HG03064 (cell line): Measurements from ENCODE around the gene PDZRN3.

Source experiments
- ATAC-seq: cut with Tn5 transposase; IDR thresholded peaks from one replicate; pipeline ENCODE4 v1.9.1; 2021; ENCODE audit warnings: low read depth; ENCODE audit not compliant: unreplicated experiment

Gene PDZRN3

GRCh38 chr3:73403444-73403843 lies 221.3 kb downstream of the PDZRN3 start:
- ATAC-seq: no peak

GRCh38 chr3:73401616-73402279 lies 223.0 kb downstream of the PDZRN3 start:
- ATAC-seq: no peak

DNA sequence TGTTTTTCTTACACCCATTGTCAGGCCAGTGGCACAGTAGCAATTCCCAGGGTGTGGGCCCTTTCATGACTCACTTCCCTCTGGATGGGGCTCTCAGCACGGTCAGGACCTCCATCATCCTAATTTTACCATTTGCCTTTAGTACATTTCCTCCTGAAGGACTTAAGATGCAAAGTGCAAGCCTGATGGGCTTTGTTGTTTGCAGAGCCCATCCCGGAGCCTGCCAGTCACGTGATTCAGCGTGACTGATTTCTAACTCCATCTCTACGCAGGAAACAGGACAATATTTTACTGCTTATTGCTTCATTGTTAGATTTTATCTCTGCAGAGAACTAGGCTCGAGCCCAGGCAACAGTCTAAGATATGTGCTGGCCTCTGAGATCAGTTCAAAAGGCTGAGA lies 223.7 kb downstream of the PDZRN3 start:
- no peak for ATAC-seq

DNA sequence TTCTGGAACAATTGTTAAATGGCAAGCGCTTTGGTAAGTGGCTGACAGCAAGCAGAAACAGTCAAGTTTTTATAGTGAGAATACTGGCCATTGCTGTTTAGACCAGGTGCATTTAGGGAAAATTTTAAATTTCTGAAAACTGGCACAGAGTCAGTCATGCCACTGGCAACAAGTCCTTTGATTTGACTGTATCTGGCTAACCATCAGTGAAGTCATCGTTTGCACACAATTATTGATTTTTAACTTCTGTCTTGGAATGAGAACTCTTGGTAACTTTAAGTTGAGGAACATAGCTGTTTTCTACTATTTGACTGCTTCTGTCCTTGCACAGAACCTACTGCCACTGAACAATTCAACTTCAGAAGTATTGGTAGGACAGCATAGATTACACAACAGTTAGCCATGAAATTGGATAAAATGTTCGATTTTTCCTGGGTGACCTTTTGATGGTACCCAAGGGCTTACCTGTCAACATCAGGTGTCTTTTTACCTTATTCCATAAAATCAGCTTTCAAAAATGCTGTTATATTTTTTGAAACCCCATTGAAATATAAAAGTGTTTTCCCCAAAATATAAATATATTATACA lies 225.0 kb downstream of the PDZRN3 start:
- no peak for ATAC-seq

DNA sequence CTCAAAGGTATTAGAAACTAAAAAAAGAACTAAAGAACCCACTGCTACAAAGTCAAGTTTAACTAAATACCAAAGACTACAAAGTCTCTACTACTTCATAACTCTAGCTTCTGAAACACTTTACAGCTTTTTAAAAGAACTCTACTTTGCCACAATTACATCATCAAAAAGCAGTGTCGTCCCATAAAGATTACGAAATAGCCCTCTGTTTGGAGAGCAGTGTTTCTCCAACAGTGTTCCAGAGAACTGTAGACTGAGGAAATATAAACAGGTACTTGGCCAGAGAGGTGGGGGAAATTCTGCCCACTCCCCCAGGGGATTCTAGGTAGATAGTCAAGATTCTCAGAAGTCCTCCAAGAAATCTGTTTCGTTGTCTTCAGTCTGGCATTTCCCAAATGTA lies 225.6 kb downstream of the PDZRN3 start:
- ATAC-seq: no peak

- ATAC-seq: no peak
These were observed 226.7 kb downstream of the PDZRN3 start for GRCh38 chr3:73398084-73398483.

- ATAC-seq: no peak
These were observed 230.5 kb downstream of the PDZRN3 start for GRCh38 chr3:73394240-73394639.

DNA sequence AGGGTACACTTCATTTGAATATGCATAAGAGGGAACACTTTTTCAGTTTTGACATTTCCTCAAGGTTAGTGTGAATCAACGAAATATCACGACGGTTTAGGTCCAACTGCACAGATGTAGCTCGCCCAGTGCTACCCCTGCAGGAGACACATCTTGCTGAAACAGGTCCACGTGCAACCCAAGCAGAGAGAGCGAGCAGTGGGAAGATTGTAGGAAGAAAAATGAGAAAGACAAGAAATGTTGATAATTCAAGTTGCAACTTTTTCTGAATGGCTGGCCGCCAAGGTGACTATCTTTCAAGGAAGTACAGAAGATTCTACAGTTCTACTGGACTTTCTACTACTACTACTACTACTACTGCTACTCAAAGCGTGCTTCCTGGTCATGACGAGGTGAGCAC lies 231.7 kb downstream of the PDZRN3 start:
- no peak for ATAC-seq

GRCh38 chr3:73391984-73392383 lies 232.8 kb downstream of the PDZRN3 start:
- no peak for ATAC-seq

DNA sequence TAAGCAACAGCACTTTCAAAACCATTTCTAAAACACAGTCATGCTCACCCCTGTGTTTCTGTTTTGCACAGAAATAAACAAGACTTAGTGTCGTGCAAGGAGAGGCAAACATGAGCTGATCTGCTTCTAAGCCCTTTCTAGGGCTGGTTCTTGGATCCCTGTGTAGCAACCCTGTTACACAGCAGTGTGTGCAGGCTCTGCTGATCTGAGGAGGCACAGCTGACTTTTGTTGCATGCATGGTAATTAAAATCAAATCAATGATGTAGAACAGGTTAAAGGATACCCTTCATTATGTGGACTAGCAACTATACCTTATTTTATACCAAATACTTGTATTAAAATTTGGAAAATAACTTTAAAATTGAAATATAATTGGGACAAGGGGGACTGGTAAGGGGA lies 234.8 kb downstream of the PDZRN3 start:
- no peak for ATAC-seq

DNA sequence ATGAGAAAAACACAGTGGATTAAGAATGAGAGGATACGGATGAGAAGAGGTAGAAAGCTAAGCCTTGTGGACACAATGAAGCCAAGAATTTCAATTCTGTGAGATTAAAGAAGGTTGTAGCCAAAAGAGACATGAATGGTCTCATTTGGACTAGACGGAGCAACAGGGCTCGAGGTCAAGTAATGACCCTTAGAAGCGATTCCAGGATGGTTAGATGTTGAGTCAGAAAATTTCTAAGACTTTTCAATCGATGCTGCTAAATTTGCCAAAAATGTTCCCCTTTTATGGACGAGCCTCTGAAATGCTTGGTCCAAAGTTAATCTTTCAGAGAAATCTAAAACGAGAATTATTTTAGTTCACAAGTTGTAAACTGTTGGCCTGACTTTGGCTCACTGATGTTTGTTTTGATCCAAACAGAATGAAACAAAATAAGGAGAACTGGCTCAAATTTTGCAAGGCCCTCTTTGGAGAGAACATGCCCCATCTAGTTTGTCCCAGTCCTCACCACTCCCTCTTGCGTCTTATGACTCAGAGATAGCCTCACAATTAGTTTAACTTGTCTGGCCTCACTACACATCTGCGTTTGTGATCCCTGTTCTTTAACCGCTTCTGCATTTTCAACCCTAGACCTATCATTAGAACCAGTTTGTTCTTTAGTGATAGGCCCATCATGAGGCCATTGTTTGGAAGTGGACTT lies 235.5 kb downstream of the PDZRN3 start:
- ATAC-seq: no peak

GRCh38 chr3:73385568-73385967 lies 239.2 kb downstream of the PDZRN3 start:
- ATAC-seq: no peak

GRCh38 chr3:73384091-73384906 lies 240.4 kb downstream of the PDZRN3 start:
- no peak for ATAC-seq

- no peak for ATAC-seq
These were observed 241.2 kb downstream of the PDZRN3 start for GRCh38 chr3:73383470-73384049.

GRCh38 chr3:73381551-73381950 lies 243.2 kb downstream of the PDZRN3 start:
- no peak for ATAC-seq

DNA sequence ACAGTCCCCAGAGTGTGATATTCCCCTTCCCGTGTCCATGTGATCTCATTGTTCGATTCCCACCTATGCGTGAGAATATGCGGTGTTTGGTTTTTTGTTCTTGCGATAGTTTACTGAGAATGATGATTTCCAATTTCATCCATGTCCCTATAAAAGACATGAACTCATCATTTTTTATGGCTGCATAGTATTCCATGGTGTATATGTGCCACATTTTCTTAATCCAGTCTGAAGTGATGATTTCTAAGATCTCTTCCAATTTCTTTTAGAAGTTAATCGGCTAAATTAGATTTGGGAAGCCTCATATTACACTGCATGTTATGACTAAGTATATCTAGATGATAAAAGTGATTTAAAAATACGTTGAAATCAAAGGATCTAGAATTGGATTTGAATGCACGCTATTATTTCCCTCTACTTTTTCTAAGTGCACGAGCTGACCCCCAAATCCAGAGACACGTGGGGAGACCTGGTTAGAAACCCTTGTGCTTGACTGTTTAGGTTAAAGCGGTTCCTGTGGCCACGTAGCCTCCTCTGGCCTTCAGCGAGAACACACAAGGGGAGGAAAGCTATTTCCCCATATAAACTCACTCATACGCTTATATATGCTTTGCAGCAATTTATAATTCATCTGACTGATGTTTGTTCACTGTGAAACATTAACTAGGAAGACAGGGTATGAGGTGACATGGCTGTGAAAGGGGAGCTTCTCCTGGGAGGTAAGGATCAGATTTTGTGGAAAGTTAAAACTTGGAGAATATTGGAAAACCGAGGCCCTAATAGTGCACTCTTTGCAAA lies 243.8 kb downstream of the PDZRN3 start:
- ATAC-seq: no peak

DNA sequence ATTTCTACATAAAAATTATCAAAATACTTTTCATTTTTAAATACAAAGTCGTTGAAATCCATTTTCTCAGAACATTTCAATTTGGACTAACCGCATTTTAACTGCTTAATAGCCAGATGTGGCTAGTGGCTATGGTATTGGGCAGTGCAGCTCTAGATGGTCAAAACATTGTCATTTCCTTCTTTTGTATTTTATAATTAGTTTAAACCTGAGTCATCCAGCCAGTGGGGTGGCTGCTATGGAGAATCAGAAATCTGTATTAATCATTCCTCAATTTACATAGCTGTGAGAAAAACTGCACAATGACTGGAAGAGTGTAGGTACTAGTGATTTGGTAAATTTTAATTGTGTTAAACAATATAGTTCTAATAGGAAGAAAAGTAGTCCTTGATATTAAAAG lies 245.3 kb downstream of the PDZRN3 start:
- ATAC-seq: no peak

GRCh38 chr3:73378207-73378606 lies 246.5 kb downstream of the PDZRN3 start:
- no peak for ATAC-seq

DNA sequence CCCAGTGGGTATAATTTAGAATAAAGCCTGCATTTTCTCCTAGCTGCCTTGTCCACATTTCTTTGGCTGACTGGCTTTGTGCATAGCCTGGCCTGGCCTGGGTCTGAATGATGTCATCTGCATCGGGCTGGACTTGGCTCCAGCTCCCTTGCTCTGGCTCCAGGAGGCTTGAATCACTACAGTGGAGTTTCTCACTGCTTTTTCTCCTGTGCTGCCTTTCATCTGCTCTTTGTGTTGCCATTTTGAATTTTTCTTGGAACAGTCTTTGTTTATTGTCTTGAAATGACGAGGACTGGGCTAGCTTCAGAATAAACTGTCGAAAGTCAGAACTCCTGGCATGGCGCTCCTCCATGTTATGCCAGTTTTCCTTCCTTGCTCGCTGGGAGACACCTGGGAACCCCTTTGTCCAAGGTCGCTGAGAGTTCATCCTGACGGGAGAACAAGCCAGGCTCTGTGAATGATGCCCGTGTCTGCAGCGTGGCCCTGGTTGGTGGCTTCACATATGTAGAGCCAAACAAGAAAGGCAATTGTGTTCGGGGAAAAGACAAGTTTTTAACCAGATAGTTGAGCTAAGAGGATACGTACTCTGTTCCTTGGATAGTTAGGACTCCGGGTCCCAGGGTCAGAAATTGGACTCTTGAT lies 258.9 kb downstream of the PDZRN3 start:
- ATAC-seq: no peak

- ATAC-seq: no peak
These were observed 260.2 kb downstream of the PDZRN3 start for GRCh38 chr3:73364517-73364916.
